Measurements from ENCODE around the gene INVS. TPM values are rescaled to one million over a fixed set of nuclear protein-coding genes. Genes with fewer than 3 reads are reported as not detected.
"Not testable (repeated sequence)": the region's sequence is repeated elsewhere in the genome, so short reads cannot be mapped to it uniquely, and the experiment has no call there.

INVS gene
- polyA plus RNA-seq, 6 donors from 2014 or later: 1.5 to 14.5 (median 10.0) TPM

GRCh38 chr9:100307080-100307479 lies 208.0 kb downstream of the INVS start:
- Mint-ChIP-seq H3K4me1 (peaks cover 2 to 20% (median 3%) of the 10 kb centered on the region in 3 donors), H3K27me3 (no peaks in the 10 kb centered on the region), H3K36me3 (peaks cover 26 to 65% of the 10 kb centered on the region in 2 donors), H3K9me3 (peaks cover 0 to 1% (median 0%) of the 10 kb centered on the region in 7 donors), H3K27ac (peak overlapping the region in 1 of 6 donors; percentile 4), H3K4me3 (no peak overlapping the region)
- no peak for ATAC-seq (ENCODE audit: low read depth in 2 of 2)
- no peak for DNase-seq

DNA sequence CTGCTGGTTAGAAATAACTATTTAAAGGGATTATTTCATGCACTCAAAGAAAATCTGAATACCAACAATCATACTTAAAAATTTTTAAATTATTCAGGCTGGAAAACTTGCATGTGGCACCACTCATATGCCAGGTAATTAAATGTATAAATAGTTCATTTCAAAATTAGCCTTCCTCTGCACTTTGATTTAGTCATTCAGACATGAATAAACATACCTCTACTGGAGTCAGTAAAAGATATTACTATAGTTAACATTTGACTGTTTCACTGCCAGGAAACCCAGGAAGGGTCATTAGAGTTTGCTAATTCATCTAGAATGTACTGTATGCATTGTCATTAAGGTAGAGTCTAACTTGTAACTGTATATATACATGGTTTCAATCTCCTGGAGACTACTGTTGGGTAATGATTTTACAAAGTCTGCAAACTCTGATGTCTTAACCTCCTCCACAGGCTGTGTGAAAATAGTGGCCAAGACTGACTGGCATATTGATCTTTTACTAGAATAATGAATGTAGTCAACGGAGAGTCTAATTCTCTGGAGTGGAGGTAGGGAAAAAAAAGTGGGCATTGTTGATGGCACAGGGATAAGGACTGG lies 210.0 kb downstream of the INVS start:
- Mint-ChIP-seq H3K4me1 (peaks cover 3 to 22% (median 4%) of the 10 kb centered on the region in 3 donors), H3K9me3 (peaks cover 0 to 1% (median 0%) of the 10 kb centered on the region in 7 donors), H3K27me3 (no peaks in the 10 kb centered on the region), H3K27ac (peak overlapping the region in 5 of 6 donors; percentile 26 to 69 (median 38)), H3K4me3 (no peak overlapping the region), H3K36me3 (peaks cover 17 to 53% of the 10 kb centered on the region in 2 donors)
- DNase-seq (no peak), ATAC-seq (ENCODE audit: low read depth in 2 of 2) (no peak)

DNA sequence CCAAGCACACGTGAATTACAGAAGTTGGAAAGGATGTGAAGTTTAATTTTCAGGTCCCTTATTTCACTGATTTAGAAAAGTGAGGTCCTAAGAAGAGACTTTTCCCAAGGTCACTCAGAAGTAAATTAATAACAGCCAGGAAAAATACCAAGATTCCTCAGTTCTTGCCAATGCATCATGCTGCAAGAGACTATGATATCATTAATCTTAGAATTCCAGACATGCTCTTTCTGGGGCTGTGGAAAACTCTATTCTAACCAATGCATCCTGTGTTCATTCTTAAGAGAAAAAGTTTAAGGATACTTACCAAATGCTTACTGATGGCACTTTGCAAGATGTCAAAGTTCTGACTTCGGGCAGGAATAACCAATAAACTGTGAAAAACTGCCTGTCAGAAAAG lies 210.9 kb downstream of the INVS start:
- no peak overlapping the region for H3K4me3 Mint-ChIP-seq
- no peak for ATAC-seq (ENCODE audit: low read depth in 2 of 2)
- H3K27me3 Mint-ChIP-seq: no peaks in the 10 kb centered on the region
- H3K9me3 Mint-ChIP-seq: peaks cover 0 to 1% (median 0%) of the 10 kb centered on the region in 7 donors
- no peak for DNase-seq
- peaks cover 3 to 22% (median 4%) of the 10 kb centered on the region in 3 donors for H3K4me1 Mint-ChIP-seq
- H3K27ac Mint-ChIP-seq: peak overlapping the region in 3 of 6 donors; percentile 5 to 73 (median 69)
- peaks cover 25 to 55% of the 10 kb centered on the region in 2 donors for H3K36me3 Mint-ChIP-seq

GRCh38 chr9:100315561-100315960 lies 216.5 kb downstream of the INVS start:
- DNase-seq: no peak
- H3K27me3 Mint-ChIP-seq: no peaks in the 10 kb centered on the region
- peak overlapping the region in 1 of 6 donors; percentile 75 for H3K27ac Mint-ChIP-seq
- ATAC-seq (ENCODE audit: low read depth in 2 of 2): no peak
- no peak overlapping the region for H3K4me3 Mint-ChIP-seq
- peaks cover 34 to 45% of the 10 kb centered on the region in 2 donors for H3K36me3 Mint-ChIP-seq
- H3K4me1 Mint-ChIP-seq: peaks cover 12 to 33% (median 21%) of the 10 kb centered on the region in 3 donors
- H3K9me3 Mint-ChIP-seq: no peaks in the 10 kb centered on the region

GRCh38 chr9:100317706-100318105 lies 218.7 kb downstream of the INVS start:
- Mint-ChIP-seq H3K36me3 (peaks cover 29 to 34% of the 10 kb centered on the region in 2 donors), H3K4me1 (peaks cover 10 to 27% (median 18%) of the 10 kb centered on the region in 3 donors), H3K27ac (peak overlapping the region in 2 of 6 donors; percentile 61 to 81), H3K27me3 (no peaks in the 10 kb centered on the region), H3K9me3 (no peaks in the 10 kb centered on the region), H3K4me3 (no peak overlapping the region)
- ATAC-seq (ENCODE audit: low read depth in 2 of 2) (no peak), DNase-seq (no peak)

DNA sequence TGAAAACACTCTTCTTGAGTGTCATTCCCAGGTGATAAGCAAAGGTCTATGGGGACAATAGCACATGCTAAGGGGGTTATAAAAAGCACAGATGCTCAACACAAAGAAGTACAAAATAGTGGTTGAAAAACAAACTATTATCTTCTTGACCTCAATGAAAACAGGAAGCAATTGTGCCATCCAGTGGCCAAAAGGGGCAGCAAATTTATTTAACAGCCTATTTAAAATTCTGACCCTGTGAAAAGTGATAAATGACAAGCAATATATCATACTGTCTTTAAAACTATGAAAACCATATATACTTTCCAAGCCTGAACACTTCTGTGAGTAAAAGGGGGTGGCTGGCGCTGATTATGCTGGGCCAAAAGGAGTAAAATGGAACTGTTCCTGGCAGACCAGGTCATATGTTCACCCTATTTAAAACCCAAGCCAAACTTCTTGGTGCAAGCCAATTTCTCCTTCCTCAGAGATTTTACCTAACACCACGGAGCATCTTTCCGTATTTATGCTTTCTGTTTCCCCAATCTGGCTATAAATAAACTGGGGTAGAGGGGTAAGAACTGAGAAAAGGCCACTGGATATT lies 224.0 kb downstream of the INVS start:
- H3K36me3 Mint-ChIP-seq: peaks cover 0 to under 1% of the 10 kb centered on the region in 2 donors

GRCh38 chr9:100324594-100325200 lies 225.7 kb downstream of the INVS start:
- peak overlapping the region in 3 of 6 donors; percentile 39 to 72 (median 63) for H3K27ac Mint-ChIP-seq
- no peaks in the 10 kb centered on the region for H3K36me3 Mint-ChIP-seq
- no peak overlapping the region for H3K4me3 Mint-ChIP-seq
- H3K27me3 Mint-ChIP-seq: no peaks in the 10 kb centered on the region
- ATAC-seq (ENCODE audit: low read depth in 2 of 2): no peak
- H3K9me3 Mint-ChIP-seq: no peaks in the 10 kb centered on the region
- peaks cover 3 to 7% (median 4%) of the 10 kb centered on the region in 3 donors for H3K4me1 Mint-ChIP-seq
- DNase-seq: peak; percentile 22

More for the DNA sequence above, 224.0 kb downstream of the INVS start:
- Mint-ChIP-seq H3K4me3 (no peak overlapping the region), H3K27me3 (no peaks in the 10 kb centered on the region), H3K9me3 (no peaks in the 10 kb centered on the region), H3K27ac (peak overlapping the region in 3 of 6 donors; percentile 4 to 86 (median 24)), H3K4me1 (peaks cover 3 to 9% (median 4%) of the 10 kb centered on the region in 3 donors)
- peak in 1 of 2 donors; percentile 13 for ATAC-seq (ENCODE audit: low read depth in 2 of 2)
- DNase-seq: peak; percentile 21

DNA sequence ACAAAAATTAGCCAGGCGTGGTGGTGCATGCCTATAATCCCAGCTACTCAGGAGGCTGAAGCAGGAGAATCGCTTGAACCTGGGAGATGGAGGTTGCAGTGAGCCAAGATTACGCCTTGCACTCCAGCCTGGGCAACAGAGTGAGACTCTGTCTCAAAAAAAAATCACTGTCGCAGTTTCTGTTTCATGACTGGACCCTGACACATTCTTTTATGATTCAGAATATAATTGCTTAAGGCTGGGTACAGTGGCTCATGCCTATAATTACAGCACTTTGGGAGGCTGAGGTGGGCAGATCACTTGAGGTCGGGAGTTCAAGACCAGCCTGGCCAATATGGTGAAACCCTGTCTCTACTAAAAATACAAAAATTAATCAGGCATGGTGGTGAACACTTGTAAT lies 239.7 kb downstream of the INVS start:
- peaks cover 15 to 18% (median 17%) of the 10 kb centered on the region in 3 donors for H3K4me1 Mint-ChIP-seq

DNA sequence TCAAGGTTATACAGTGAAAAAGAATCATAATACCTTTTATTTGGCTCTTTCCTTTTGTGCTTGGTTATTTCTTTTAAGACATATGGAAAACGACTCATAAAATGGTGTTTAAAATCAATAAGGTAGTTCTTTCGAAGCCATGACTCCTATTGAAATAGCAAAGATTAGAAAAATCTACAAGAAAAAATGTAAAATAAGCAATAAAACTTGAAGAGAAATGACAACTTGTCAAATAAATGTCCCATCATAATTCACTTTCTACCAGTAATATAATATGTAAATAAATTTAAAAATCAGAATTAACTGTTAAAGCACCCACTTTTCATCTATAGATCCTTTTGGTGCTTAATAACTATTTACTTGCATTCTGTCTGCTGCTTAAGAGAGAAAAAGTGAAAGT lies 241.2 kb downstream of the INVS start:
- DNase-seq (no peak), ATAC-seq (ENCODE audit: low read depth in 2 of 2) (no peak)
- Mint-ChIP-seq H3K27ac (no peak overlapping the region), H3K4me1 (peaks cover 17 to 19% (median 18%) of the 10 kb centered on the region in 3 donors), H3K4me3 (no peak overlapping the region), H3K27me3 (no peaks in the 10 kb centered on the region), H3K36me3 (peaks cover 9 to 17% of the 10 kb centered on the region in 2 donors), H3K9me3 (no peaks in the 10 kb centered on the region)

More for the DNA sequence above, 239.7 kb downstream of the INVS start:
- not testable (repeated sequence) for H3K27me3 Mint-ChIP-seq; DNase-seq; H3K9me3 Mint-ChIP-seq; H3K4me3 Mint-ChIP-seq; ATAC-seq (ENCODE audit: low read depth in 2 of 2); H3K27ac Mint-ChIP-seq
- H3K36me3 Mint-ChIP-seq: peaks cover 9 to 15% of the 10 kb centered on the region in 2 donors

DNA sequence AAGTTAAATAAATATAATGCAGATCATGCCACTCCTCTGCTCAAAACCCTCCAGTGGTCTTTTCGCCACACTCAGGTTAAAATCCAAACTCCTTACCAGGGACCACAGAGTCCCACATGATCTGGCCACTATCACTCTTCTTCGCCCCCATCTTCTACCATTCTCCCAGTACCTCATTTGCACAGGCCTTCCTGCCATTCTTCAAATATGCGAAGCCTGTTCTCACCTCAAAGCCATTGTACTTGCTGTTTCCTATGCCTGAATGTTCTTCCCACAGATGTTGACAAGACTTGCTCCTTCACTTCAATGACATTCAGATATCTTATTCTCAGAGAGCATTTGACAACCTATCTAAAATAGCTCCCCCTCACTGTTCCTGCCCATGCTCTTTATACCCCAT lies 242.8 kb downstream of the INVS start:
- ATAC-seq (ENCODE audit: low read depth in 2 of 2): no peak
- no peak for DNase-seq
- Mint-ChIP-seq H3K9me3 (no peaks in the 10 kb centered on the region), H3K4me3 (no peak overlapping the region), H3K27ac (peak overlapping the region in 3 of 6 donors; percentile 4 to 29 (median 19)), H3K27me3 (no peaks in the 10 kb centered on the region), H3K4me1 (peaks cover 17 to 22% (median 20%) of the 10 kb centered on the region in 3 donors), H3K36me3 (peaks cover 9 to 15% of the 10 kb centered on the region in 2 donors)

DNA sequence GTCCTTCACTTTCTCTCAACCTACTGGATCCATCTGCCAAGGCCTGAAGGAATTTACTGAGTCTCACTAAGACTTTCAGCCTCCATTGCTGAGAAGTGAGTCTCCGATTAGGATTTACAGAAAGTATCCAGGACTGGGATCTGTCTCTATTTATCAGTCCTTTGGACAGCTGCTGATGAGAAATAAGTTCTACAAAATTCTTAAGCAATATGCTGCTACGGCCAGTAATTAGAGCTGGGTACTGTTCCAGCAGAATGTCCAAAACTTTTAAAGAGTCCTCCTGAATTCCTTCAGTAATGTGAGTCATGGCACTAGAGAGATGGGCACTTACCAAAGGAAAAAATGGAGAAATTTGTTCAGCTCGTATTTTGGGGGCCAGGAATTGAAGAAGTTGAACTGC lies 247.8 kb downstream of the INVS start:
- Mint-ChIP-seq H3K4me3 (no peak overlapping the region), H3K36me3 (peaks cover 0 to 5% of the 10 kb centered on the region in 2 donors), H3K27ac (no peak overlapping the region), H3K27me3 (no peaks in the 10 kb centered on the region), H3K4me1 (peaks cover 25 to 34% (median 31%) of the 10 kb centered on the region in 3 donors), H3K9me3 (no peaks in the 10 kb centered on the region)
- ATAC-seq (ENCODE audit: low read depth in 2 of 2): no peak
- DNase-seq: no peak

DNA sequence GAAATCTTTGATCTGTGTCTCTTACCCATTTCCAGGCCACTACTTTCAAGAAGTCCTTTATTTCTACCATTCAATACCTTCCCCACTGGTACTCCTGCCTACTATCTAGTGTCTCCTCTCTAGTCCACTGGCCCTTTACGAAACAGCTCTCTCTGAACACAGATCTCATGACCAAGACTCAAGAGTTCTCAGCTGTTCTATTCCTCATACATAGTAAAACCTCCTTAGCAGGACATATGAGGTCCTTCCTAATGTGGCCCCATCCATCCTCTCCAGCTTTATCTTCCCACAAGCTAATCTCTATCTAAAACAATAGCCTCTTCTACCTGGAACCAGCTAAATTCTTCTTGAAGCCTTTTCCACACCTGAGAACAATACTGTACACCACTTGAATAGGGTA lies 251.1 kb downstream of the INVS start:
- Mint-ChIP-seq H3K27ac (peak overlapping the region in 2 of 6 donors; percentile 4 to 25), H3K9me3 (no peaks in the 10 kb centered on the region), H3K27me3 (no peaks in the 10 kb centered on the region), H3K36me3 (peaks cover 0 to 2% of the 10 kb centered on the region in 2 donors), H3K4me1 (peaks cover 34 to 52% (median 47%) of the 10 kb centered on the region in 3 donors), H3K4me3 (peak overlapping the region in 6 of 8 donors; percentile 2 to 96 (median 24))
- DNase-seq: peak; percentile 3
- ATAC-seq (ENCODE audit: low read depth in 2 of 2): no peak
